CD4-positive, alpha-beta T cell treated with Interleukin-2 at 100 ng/mL for 4 hours (primary cell): ENCODE data around the gene DYNC1LI2.

Experiments
- DNase-seq: peaks from one replicate; pipeline ENCODE4 v3.0.0-alpha.2; 2020; ENCODE audit warnings: low spot score

DYNC1LI2 gene

DNA sequence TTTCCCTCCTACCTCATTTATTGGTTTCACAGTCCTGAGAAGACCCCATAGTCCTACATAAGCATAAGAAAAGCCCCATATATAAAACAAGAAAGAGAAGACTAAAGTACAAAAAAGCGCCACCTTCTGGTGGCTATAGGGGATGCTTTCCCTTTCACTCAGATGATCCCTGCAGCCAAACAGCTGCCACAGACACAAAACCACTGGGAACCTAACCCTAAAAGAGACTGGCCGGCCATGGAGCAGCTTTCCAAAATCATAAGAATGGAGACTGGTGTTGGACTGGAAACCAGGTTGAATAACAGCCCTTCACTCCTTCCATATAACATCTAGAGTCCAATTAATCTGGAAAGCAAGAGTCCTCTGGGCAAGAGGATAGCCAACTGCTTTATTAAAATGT is 11.4 kb downstream of the DYNC1LI2 start:
- peak; percentile 36 for DNase-seq

- DNase-seq, result no peak
Measured at GRCh38 chr16:66735891-66736290, 15.5 kb downstream of the DYNC1LI2 start.

DNA sequence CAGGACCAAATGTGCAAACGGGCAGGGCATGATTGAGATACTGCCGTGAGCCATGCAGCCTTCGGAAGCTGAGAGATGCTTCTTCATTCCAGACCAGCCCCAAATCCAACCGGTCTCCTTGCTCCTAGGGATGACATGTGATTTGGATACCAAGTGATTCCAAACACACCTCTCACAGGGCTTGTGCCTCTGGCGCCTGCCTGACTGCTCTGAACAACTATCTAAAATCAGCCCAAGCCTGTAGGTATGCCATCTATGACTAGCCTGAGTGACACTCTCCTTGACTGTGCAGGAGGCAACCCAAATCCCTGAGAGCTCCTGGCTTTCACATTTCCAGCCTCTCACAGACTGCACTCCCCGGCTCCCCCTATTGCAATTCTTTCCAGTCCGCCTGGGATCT is 20.3 kb downstream of the DYNC1LI2 start:
- no peak for DNase-seq

- DNase-seq, result no peak
Measured at GRCh38 chr16:66728804-66729203, 22.6 kb downstream of the DYNC1LI2 start.

- DNase-seq, result peak; percentile 51
Measured at GRCh38 chr16:66728117-66728787, 23.2 kb downstream of the DYNC1LI2 start.

DNA sequence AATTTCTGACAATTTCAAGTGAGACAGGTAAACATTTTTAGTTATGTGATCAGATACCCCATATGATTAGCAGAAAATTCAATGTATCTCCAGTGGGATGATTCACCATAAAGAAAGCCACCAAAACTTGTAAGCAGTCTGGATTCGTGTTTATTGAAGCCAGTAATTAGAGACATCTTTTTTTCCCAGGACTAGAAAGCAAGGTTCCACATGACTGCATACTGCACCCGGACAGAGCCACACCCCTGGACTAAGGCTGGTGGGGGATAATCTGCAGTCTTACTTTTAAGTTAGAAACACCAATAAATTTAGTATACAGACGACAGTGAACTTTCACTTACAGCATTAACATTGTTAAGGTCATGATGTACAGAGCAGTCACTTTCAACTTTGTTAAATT is 30.6 kb downstream of the DYNC1LI2 start:
- DNase-seq, result no peak

GRCh38 chr16:66719246-66719645 is 32.2 kb downstream of the DYNC1LI2 start:
- no peak for DNase-seq

GRCh38 chr16:66717776-66718175 is 33.6 kb downstream of the DYNC1LI2 start:
- no peak for DNase-seq

- no peak for DNase-seq
Measured at GRCh38 chr16:66717112-66717675, 34.2 kb downstream of the DYNC1LI2 start.

DNA sequence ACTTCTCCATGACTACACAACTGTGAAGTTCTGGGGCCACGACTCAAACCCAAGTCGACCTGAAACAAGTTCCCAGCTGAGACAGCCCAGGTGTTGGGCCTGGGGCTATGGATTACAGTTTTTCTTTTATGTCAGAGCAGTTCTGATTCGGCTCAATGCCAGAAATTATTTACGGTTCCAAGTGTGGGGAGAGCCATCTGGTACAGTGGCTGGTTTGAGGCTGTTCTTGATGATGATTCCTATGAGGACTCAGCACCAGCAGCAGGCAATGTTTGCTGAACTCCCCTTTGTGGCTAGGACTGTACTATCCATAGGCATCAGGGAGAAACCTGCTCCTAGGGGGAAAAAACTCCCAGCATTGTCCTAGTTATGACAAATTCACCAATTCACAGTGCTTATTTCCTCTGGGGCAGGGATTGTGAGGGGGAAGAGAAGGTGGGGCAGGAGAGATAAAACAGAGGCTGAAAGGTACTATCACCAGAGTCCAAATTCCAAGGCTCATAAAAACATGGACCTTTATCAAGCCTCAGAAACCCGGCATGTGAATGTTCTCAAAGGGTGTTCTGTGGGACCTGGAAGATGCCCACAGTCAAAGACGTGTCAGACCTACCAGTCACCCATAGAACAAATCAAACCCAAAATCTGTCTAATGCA is 36.6 kb downstream of the DYNC1LI2 start:
- no peak for DNase-seq

DNA sequence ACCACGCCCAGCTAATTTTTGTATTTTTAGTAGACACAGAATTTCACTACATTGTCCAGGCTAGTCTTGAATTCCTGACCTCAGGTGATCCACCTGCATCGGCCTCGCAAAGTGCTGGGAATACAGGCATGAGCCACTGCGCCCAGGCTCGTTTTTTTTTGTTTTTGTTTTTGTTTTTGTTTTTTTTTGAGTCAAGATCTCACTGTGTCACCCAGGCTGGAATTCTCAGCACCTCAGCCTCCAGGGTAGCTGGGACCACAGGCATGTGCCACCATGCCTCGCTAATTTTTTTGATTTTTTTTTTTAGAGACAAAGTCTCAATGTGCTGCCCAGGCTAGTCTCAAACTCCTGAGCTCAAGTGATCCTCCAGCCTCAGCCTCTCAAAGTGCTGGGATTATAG is 37.3 kb downstream of the DYNC1LI2 start:
- DNase-seq, result no peak

DNA sequence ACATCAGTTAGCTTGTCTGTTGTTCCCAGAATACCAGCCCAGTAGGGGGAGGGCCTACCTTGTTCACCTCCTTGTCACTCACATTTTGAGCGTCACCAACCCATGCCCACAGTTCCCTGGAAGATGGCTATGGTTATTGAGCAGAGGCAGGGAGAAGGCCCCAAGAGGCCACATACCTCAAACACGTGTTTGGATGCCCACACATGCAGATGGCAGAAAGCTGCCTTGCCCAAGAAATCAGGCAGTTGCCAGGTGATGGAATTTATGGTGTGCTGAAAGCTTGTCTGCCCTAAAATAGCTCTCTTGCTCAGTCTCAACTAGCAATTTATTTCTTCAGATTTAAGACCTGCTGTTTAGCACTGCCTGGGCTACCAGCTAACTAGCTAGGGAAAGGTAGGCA is 38.3 kb downstream of the DYNC1LI2 start:
- DNase-seq, result no peak

DNA sequence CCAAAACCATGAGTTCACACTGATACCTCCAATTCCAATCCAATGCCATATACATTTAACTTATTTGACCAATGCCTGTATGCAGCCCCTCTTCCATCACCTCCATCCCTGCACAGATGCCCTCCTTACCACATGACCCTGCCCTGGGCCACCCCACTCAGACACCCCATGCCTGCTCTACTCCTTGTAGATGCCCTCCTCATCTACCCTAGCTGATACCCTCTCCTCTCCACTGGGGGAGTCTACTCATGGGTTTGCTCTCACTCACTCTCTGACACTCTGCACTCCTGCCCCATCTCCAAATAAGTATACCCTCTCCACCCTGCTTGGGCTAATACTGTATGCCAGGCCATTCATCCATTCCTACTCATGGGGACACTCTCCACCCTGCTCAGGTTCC is 38.9 kb downstream of the DYNC1LI2 start:
- no peak for DNase-seq

DNA sequence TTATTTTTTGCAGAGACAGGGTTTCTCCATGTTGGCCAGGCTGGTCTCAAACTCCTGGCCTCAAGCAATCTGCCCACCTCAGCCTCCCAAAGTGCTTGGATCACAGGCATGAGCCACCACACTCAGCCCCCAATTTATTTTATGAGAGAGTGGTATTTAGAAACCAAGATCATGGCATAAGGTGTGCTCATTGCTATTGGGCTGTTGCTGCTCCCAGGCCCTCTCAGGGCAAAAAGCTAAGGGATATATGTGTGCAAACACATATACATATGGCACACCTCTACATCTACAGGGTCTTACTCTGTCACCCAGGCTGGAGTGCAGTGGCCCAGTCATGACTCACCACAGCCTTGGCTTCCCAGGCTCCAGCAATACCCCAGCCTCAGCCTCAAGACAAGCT is 39.8 kb downstream of the DYNC1LI2 start:
- DNase-seq, result no peak

- no peak for DNase-seq
Measured at GRCh38 chr16:66706506-66706880, 44.9 kb downstream of the DYNC1LI2 start.

DNA sequence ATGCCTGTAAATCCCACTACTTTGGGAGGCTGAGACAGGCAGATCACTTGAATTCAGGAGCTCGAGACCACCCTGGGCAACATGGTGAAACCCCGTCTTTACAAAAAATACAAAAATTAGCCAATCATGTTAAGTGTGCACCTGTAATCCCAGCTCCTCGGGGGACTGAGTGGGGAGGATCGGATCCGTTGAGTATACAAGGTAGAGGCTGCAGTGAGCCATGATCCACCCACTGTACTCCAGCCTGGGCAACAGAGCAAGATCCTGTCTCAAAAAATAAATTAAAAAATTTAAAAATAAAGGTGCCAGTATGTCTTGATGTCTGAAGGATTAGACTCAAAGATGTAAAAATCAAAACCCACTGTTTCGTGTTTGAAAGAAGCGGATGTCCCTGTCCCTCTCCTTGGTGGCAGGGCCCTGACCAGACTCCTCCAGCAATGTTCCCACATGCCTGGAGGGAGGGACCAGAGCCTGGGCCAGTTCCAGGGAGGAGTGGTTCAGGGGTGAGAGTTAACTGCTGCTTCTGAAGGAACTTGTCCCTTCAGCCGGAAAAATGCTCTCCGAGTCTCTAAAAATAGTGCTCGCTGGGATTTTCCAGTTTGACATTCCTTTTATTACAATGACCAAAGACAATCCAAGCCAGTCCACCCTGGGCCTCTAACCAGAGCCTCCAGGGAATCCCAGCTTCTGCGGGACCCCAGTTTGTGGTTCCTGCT is 45.5 kb downstream of the DYNC1LI2 start:
- DNase-seq, result no peak

DNA sequence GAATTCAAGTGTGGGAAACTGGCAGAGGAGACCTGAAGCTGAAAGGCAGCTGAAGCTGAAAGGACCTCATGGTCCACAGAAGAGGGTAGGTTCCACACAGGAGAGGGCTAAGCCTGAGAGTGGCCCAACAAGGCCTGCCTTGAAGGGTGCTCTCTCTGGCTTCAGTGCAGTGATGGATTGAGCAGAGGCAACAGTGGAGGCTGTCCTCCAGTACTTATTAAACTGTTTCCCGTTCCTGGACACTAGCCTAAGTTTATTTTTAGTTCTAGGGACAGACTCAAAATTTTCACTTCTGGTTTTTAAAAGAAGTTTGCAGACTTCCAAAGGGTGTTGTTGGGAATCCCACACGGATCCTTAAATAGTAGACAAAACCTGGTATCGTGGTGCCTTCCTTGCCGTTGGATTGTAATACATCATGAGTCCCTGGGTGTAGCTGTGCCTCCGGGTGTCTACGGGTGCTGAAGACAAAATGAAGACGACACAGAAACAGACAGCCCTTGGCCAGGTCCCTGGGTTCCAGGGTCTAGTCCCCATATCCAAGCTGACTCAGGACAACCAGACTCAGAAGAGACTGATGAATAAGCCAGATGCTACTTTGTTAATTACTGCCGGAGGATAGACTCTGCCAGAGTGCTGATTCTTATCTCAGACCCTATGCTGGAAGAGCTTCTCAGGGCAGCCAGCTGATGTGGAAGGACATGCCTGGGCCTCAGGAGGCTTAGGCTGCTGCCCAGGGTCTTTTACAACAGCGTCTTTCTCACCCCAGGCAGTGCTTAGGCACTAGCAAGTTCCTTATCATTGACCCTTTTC is 47.8 kb downstream of the DYNC1LI2 start:
- no peak for DNase-seq

- no peak for DNase-seq
Measured at GRCh38 chr16:66701516-66701915, 49.9 kb downstream of the DYNC1LI2 start.

DNA sequence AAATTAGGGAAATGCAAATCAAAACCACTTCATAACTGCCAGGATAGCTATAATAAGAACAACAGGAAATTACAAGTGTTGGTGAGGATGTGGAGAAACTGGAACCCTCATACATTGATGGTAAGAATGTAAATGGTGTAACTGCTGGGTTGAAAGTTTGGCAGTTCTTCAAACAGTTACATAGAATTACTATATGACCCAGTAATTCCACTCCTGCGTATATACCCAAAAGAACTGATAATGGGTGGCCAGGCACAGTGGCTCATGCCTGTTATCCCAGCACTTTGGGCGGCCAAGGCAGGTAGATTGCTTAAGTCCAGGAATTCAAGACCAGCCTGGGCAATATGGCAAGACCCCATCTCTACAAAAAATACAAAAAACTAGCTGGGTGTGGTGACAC is 50.4 kb downstream of the DYNC1LI2 start:
- no peak for DNase-seq

- no peak for DNase-seq
Measured at GRCh38 chr16:66699898-66700297, 51.5 kb downstream of the DYNC1LI2 start.

DNA sequence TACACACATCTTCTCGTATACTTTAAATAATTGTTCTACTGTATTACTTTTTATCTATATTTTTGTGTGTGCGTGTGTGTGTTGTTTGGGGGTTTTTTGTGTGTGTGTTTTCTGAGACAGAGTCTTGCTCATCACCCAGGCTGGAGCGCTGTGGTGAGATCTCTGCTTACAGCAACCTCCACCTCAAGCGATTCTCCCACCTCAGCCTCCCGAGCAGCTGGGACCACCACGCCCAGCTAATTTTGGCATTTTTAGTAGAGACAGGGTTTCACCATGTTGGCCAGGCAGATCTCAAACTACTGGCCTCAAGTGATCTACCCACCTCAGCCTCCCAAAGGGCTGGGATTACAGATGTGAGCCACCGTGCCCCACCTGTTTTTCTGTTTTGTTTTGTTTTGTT is 53.4 kb downstream of the DYNC1LI2 start:
- no peak for DNase-seq
